ENCODE data around the gene ZMIZ1. TPM values are rescaled to one million over a fixed set of nuclear protein-coding genes. Genes with fewer than 3 reads are reported as not detected.

ZMIZ1 gene
- total and polyA plus RNA-seq, 2 donors (not counting 1 experiment from before 2014, with no cell fraction given), result 6.3 to 30.6 TPM

DNA sequence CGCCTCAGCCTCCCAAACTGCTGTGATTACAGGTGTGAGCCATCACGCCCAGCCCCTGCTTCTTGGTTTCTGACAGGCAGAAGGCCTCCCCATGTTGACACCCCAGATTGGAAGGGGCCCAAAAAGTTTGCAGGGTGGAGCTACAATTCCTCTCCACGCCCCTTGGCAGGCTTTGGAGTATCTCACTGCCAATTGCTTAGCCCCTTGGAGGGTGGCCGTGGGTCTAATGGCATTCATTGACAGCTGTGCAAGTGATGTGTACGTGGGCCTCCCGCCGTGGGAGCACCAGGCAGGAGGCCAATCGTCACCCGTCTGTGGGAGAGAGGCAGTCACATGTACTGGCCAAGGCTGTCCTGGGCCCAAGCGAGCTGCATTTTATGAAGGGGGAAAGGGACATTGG is 204.8 kb downstream of the ZMIZ1 start:
- Histone ChIP-seq H3K4me2 (ENCODE audit: extremely low read depth, insufficient read depth, low read length) (peak overlapping the region; percentile 54), H3K27me3 (ENCODE audit: control insufficient read depth, insufficient read depth, low read length) (no peaks in the 10 kb centered on the region), H3K79me2 (ENCODE audit: control insufficient read depth, insufficient read depth, low read length) (peaks cover 37% of the 10 kb centered on the region), H3K4me3 (replicated peaks in 1 of 4; ENCODE audit: control extremely low read depth in 1 of 4, insufficient read depth in 1 of 4, low read depth in 3 of 4, low read length in 4 of 4) (no peak overlapping the region), H3K9ac (ENCODE audit: insufficient read depth, low read length) (no peak overlapping the region), H3K4me1 (ENCODE audit: control insufficient read depth, extremely low read depth, insufficient read depth, low read length) (peaks cover 32% of the 10 kb centered on the region), H2AFZ (ENCODE audit: low read length) (no peak overlapping the region), H3K9me3 (ENCODE audit: control insufficient read depth, insufficient read depth, low read depth, low read length) (no peaks in the 10 kb centered on the region), H4K20me1 (ENCODE audit: control insufficient read depth, extremely low read depth, insufficient read depth, low read length) (no peaks in the 10 kb centered on the region), H3K36me3 (ENCODE audit: control insufficient read depth, insufficient read depth, low read length) (peaks cover 20% of the 10 kb centered on the region), H3K27ac (ENCODE audit: insufficient read depth, low read length) (peak overlapping the region; percentile 63)
- peak in 1 of 2 donors; percentile 35 for DNase-seq (ENCODE audit: low read depth in 2 of 2)
- TF ChIP-seq EZH2 (IDR thresholded peaks at IDR 0.05; ENCODE audit: low read length, missing control alignments) (no peak), CTCF (conservative IDR thresholded peaks at IDR 0.05 in 1 of 2, IDR thresholded peaks at IDR 0.05 in 1 of 2; ENCODE audit: low read depth in 1 of 2, low read length in 2 of 2) (no peak)

DNA sequence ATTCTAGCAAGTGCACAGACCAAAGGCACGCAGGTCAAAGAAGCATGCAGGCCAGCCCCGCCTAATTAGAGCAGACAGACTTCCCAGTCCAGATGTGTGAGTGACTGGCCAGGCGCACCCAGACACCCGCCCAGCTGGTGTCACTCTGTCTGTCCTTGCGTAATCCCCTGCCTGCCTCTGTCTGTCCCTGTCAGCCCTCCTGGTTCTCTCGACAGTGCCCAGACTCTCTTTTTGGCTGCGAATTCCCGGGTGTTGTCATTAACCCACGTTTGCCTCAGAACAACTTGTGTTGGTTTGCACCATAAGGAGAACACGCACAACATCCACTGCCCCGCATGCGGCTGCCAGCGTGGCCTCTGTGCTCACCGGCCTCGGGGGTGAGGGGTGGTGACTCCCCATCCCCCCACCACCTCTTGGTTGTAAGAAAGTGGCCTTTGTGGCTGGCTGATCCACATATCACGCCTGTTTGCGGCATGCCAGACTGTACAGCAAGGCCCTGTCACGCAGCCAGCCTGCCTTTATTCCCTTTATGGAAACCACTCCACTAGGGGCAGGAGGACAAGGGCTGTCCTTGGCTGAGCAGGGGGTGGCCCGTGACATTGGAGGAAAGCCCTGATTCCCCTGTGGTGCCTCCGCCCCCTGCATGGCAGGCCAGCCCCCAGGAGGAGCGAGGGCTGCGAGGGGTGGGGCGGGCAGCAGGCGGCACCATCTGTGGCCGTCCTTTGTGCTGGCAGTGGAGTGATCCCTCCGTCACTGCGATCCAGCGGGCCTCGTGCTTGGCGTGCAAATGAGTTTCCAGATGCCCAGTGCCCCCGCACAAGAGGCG is 205.7 kb downstream of the ZMIZ1 start:
- no peak overlapping the region for H3K4me3 ChIP-seq (replicated peaks in 1 of 4; ENCODE audit: control extremely low read depth in 1 of 4, insufficient read depth in 1 of 4, low read depth in 3 of 4, low read length in 4 of 4)
- TF ChIP-seq CTCF (conservative IDR thresholded peaks at IDR 0.05 in 1 of 2, IDR thresholded peaks at IDR 0.05 in 1 of 2; ENCODE audit: low read depth in 1 of 2, low read length in 2 of 2), result peak in 1 of 2 donors; percentile 3
- no peak for TF ChIP-seq EZH2 (IDR thresholded peaks at IDR 0.05; ENCODE audit: low read length, missing control alignments)
- peak overlapping the region; percentile 63 for H3K27ac ChIP-seq (ENCODE audit: insufficient read depth, low read length)
- peaks cover 25% of the 10 kb centered on the region for H3K4me1 ChIP-seq (ENCODE audit: control insufficient read depth, extremely low read depth, insufficient read depth, low read length)
- H3K79me2 ChIP-seq (ENCODE audit: control insufficient read depth, insufficient read depth, low read length), result peaks cover 32% of the 10 kb centered on the region
- no peaks in the 10 kb centered on the region for H3K27me3 ChIP-seq (ENCODE audit: control insufficient read depth, insufficient read depth, low read length)
- peaks cover 18% of the 10 kb centered on the region for H3K36me3 ChIP-seq (ENCODE audit: control insufficient read depth, insufficient read depth, low read length)
- peak overlapping the region; percentile 54 for H3K4me2 ChIP-seq (ENCODE audit: extremely low read depth, insufficient read depth, low read length)
- peak; percentile 61 to 72 for DNase-seq (ENCODE audit: low read depth in 2 of 2)
- no peak overlapping the region for H2AFZ ChIP-seq (ENCODE audit: low read length)
- peak overlapping the region; percentile 39 for H3K9ac ChIP-seq (ENCODE audit: insufficient read depth, low read length)
- H3K9me3 ChIP-seq (ENCODE audit: control insufficient read depth, insufficient read depth, low read depth, low read length), result no peaks in the 10 kb centered on the region
- no peaks in the 10 kb centered on the region for H4K20me1 ChIP-seq (ENCODE audit: control insufficient read depth, extremely low read depth, insufficient read depth, low read length)

- TF ChIP-seq CTCF (conservative IDR thresholded peaks at IDR 0.05 in 1 of 2, IDR thresholded peaks at IDR 0.05 in 1 of 2; ENCODE audit: low read depth in 1 of 2, low read length in 2 of 2) (peak in 1 of 2 donors; percentile 1), EZH2 (IDR thresholded peaks at IDR 0.05; ENCODE audit: low read length, missing control alignments) (no peak)
- H3K4me1 ChIP-seq (ENCODE audit: control insufficient read depth, extremely low read depth, insufficient read depth, low read length), result peaks cover 20% of the 10 kb centered on the region
- H3K27ac ChIP-seq (ENCODE audit: insufficient read depth, low read length), result peak overlapping the region; percentile 63
- H2AFZ ChIP-seq (ENCODE audit: low read length), result no peak overlapping the region
- no peaks in the 10 kb centered on the region for H3K9me3 ChIP-seq (ENCODE audit: control insufficient read depth, insufficient read depth, low read depth, low read length)
- peaks cover 15% of the 10 kb centered on the region for H3K36me3 ChIP-seq (ENCODE audit: control insufficient read depth, insufficient read depth, low read length)
- H4K20me1 ChIP-seq (ENCODE audit: control insufficient read depth, extremely low read depth, insufficient read depth, low read length), result no peaks in the 10 kb centered on the region
- peak overlapping the region; percentile 17 for H3K4me2 ChIP-seq (ENCODE audit: extremely low read depth, insufficient read depth, low read length)
- H3K79me2 ChIP-seq (ENCODE audit: control insufficient read depth, insufficient read depth, low read length), result peaks cover 29% of the 10 kb centered on the region
- H3K9ac ChIP-seq (ENCODE audit: insufficient read depth, low read length), result peak overlapping the region; percentile 39
- no peaks in the 10 kb centered on the region for H3K27me3 ChIP-seq (ENCODE audit: control insufficient read depth, insufficient read depth, low read length)
- H3K4me3 ChIP-seq (replicated peaks in 1 of 4; ENCODE audit: control extremely low read depth in 1 of 4, insufficient read depth in 1 of 4, low read depth in 3 of 4, low read length in 4 of 4), result no peak overlapping the region
- no peak for DNase-seq (ENCODE audit: low read depth in 2 of 2)
Observed at GRCh38 chr10:79275105-79275430, 206.3 kb downstream of the ZMIZ1 start.

Measured in fibroblast of lung (primary cell).